ENCODE results near the gene RRBP1.

GRCh38 chr20:17598013-17598550, 84.0 kb downstream of the RRBP1 start:
- TF ChIP-seq, protein P1, sequence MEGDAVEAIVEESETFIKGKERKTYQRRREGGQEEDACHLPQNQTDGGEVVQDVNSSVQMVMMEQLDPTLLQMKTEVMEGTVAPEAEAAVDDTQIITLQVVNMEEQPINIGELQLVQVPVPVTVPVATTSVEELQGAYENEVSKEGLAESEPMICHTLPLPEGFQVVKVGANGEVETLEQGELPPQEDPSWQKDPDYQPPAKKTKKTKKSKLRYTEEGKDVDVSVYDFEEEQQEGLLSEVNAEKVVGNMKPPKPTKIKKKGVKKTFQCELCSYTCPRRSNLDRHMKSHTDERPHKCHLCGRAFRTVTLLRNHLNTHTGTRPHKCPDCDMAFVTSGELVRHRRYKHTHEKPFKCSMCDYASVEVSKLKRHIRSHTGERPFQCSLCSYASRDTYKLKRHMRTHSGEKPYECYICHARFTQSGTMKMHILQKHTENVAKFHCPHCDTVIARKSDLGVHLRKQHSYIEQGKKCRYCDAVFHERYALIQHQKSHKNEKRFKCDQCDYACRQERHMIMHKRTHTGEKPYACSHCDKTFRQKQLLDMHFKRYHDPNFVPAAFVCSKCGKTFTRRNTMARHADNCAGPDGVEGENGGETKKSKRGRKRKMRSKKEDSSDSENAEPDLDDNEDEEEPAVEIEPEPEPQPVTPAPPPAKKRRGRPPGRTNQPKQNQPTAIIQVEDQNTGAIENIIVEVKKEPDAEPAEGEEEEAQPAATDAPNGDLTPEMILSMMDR (conservative IDR thresholded peaks at IDR 0.05; ENCODE audit: low read length): no peak
- no peak for TF ChIP-seq EZH2phosphoT487 (IDR thresholded peaks at IDR 0.05; ENCODE audit: borderline replicate concordance)
